A673 (cell line): ENCODE results near the gene TTC39A.

Experiments
- EZH2 ChIP-seq: fragments of 200-600 bp; sonication (generic); IDR thresholded peaks from 2 replicates; pipeline ENCODE4 v1.6.1; 2017; ENCODE audit warnings: borderline replicate concordance, low read depth, mild to moderate bottlenecking, mixed read lengths, antibody characterized with exemption, low read length; ENCODE audit not compliant: poor library complexity, severe bottlenecking
- TF ChIP-seq, protein P1 (sequence below): fragments of 300-800, 200-600 bp; sonication (generic); conservative IDR thresholded peaks from 2 replicates; pipeline ENCODE4 v1.5.1; 2017; ENCODE audit warnings: low read depth, mild to moderate bottlenecking, antibody characterized with exemption, low read length, moderate library complexity, mixed read lengths

DNA sequence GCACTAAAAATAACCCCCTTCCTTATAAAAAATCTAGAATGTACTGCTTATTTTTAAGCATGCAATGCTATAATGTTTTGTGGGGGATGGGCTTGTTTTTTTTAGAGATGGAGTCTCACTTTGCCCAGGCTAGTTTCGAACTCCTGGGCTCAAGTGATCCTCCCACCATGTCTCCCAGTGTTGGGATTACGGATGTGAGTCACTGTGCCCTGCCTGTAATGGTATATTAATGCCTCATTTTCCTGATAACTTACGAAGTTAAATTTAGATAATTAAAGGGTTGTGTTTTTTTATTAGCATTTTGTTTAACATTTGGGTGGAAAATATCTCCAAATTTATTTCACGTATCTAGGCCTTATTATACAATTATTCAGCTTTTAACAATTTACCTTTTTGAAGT, 87.8 kb downstream of the TTC39A start:
- TF ChIP-seq, protein P1, sequence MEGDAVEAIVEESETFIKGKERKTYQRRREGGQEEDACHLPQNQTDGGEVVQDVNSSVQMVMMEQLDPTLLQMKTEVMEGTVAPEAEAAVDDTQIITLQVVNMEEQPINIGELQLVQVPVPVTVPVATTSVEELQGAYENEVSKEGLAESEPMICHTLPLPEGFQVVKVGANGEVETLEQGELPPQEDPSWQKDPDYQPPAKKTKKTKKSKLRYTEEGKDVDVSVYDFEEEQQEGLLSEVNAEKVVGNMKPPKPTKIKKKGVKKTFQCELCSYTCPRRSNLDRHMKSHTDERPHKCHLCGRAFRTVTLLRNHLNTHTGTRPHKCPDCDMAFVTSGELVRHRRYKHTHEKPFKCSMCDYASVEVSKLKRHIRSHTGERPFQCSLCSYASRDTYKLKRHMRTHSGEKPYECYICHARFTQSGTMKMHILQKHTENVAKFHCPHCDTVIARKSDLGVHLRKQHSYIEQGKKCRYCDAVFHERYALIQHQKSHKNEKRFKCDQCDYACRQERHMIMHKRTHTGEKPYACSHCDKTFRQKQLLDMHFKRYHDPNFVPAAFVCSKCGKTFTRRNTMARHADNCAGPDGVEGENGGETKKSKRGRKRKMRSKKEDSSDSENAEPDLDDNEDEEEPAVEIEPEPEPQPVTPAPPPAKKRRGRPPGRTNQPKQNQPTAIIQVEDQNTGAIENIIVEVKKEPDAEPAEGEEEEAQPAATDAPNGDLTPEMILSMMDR = no peak
- no peak for TF ChIP-seq EZH2
